HCT116 (cell line): ENCODE results near the gene ZNF91.

Experiments used
- FOSL1 ChIP-seq: IDR thresholded peaks from 2 replicates; pipeline ENCODE4 v1.6.1; 2012; ENCODE audit warnings: low read depth
- SP1 ChIP-seq: IDR thresholded peaks from 2 replicates; pipeline ENCODE4 v1.6.1; 2012; ENCODE audit warnings: low read depth

- TF ChIP-seq SP1 (no peak), FOSL1 (no peak)
Observed at GRCh38 chr19:23406091-23406490, 10.8 kb upstream of the ZNF91 start.
